AG04449 (cell line): ENCODE data around the gene FAM53B.
"Not testable (repeated sequence)": the region's sequence is repeated elsewhere in the genome, so short reads cannot be mapped to it uniquely, and the experiment has no call there.

Experiments used
- CTCF ChIA-PET: fragments of 350-600 bp; formaldehyde crosslinking; extraction: SDS; loops from one replicate; lab custom pipeline; 2021; ENCODE audit warnings: antibody characterized with exemption; lab: Yijun Ruan, JAX
- POLR2A ChIA-PET: fragments of 400-600, 350-600 bp; formaldehyde crosslinking; extraction: SDS; loops from one replicate; lab custom pipeline; 2020; ENCODE audit warnings: antibody characterized with exemption, inconsistent platforms; lab: Yijun Ruan, JAX
- DNase-seq: peaks from one replicate; pipeline ENCODE4 v3.0.0-alpha.2; 2010; ENCODE audit warnings: low read depth, low spot score
- H3K4me3 ChIP-seq: 2 replicates; pipeline ENCODE4 v1.5.1; 2011; ENCODE audit warnings: low read depth, mild to moderate bottlenecking, control low read depth, low read length
- CTCF ChIP-seq: IDR thresholded peaks from one replicate; pipeline ENCODE4 v1.5.1; 2011; ENCODE audit warnings: mild to moderate bottlenecking, moderate library complexity, low read length, control low read depth, inconsistent platforms; ENCODE audit not compliant: insufficient read depth; ENCODE audit errors: missing control alignments

Gene FAM53B

GRCh38 chr10:124612611-124613498 lies 131.3 kb downstream of the FAM53B start:
- TF ChIP-seq CTCF = no peak
- CTCF ChIA-PET = no interaction called here
- DNase-seq = no peak
- no peak overlapping the region for H3K4me3 ChIP-seq
- POLR2A ChIA-PET = no interaction called here

GRCh38 chr10:124611738-124612137 lies 132.4 kb downstream of the FAM53B start:
- TF ChIP-seq CTCF = no peak
- POLR2A ChIA-PET = no interaction called here
- CTCF ChIA-PET = no interaction called here
- DNase-seq = no peak
- no peak overlapping the region for H3K4me3 ChIP-seq

DNA sequence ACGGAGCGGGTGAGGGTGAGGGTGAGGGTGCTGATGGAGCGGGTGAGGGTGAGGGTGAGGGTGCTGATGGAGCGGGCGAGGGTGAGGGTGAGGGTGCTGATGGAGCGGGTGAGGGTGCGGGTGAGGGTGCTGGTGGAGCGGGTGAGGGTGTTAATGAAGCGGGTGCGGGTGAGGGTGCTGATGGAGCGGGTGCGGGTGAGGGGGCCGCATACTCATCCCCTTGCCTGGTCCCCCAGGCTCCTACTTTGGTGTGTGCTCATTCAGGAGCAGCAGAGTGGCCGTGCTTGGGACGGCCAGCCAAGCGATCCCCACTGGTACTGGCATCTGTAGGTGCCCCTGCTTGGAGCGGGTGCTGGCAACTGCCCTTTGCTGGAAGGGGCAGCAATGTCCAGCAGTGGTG lies 133.3 kb downstream of the FAM53B start:
- H3K4me3 ChIP-seq, DNase-seq, CTCF ChIA-PET, POLR2A ChIA-PET: not testable (repeated sequence)

DNA sequence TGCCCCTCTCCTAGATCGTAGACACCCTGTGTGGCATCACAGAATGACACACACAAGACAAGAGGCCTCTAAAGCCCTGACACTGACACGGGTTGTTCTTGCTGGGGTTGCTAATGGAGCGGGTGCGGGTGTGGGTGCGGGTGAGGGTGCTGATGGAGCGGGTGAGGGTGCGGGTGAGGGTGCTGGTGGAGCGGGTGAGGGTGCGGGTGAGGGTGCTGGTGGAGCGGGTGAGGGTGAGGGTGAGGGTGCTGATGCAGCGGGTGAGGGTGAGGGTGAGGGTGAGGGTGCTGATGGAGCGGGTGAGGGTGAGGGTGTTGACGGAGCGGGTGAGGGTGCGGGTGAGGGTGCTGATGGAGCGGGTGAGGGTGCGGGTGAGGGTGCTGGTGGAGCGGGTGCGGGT lies 134.0 kb downstream of the FAM53B start:
- H3K4me3 ChIP-seq, DNase-seq, POLR2A ChIA-PET, CTCF ChIA-PET: not testable (repeated sequence)

DNA sequence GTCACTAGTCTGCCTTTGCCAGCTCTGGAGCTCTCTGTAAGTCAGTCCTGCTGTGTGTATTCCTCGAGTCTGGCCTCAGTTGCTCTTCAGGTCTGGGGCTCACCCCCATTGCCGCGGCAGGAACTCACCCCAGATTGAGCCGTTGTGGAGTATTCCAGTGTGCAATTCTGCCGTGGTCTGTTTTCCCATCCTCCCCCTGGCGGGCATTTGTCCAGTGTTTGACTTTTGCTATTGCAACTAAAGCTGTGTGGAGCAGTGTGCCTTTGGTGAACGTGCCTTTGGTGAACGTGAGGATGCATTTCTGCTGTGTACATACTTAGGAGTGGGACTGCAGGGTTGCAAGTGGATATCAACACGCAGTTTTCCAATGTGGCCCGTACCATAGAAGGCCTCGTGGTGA lies 134.5 kb downstream of the FAM53B start:
- CTCF ChIA-PET = interaction anchor here (1.5 kb wide), 1 partner anchor 79 kb away, joined by 5 read pairs; no protein-coding TSS in a partner anchor

GRCh38 chr10:124608093-124608721 lies 136.0 kb downstream of the FAM53B start:
- no peak for DNase-seq
- CTCF ChIA-PET = interaction anchor here (1.5 kb wide), 1 partner anchor 78 kb away, joined by 5 read pairs; no protein-coding TSS in a partner anchor
- TF ChIP-seq CTCF = no peak
- H3K4me3 ChIP-seq = no peak overlapping the region
- POLR2A ChIA-PET = no interaction called here

More for the DNA sequence above, 134.5 kb downstream of the FAM53B start:
- POLR2A ChIA-PET = no interaction called here
- DNase-seq = no peak
- TF ChIP-seq CTCF = no peak
- no peak overlapping the region for H3K4me3 ChIP-seq

DNA sequence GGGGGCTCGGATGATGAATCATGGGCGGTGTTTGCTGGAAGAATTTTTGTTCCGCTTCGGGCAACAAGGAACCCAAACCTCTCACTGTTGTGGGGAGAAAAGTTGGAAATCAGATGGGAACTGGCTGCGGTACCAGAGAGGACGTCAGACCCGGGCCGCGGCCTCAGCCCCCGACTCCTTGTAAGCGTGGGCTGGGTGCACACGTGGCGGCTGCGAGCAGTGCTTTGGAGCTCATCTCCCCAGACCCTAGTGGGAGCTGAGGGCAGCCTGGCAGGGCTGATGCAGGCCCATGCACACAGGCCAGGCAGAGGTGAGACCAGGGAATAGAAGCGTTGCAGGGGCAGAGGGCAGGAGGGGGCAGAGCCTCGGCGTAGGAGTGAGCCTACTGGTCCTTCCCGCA lies 136.5 kb downstream of the FAM53B start:
- CTCF ChIA-PET = no interaction called here
- no peak for DNase-seq
- POLR2A ChIA-PET = no interaction called here
- H3K4me3 ChIP-seq = no peak overlapping the region
- TF ChIP-seq CTCF = no peak
